ENCODE data around the gene CACNB1. TPM values are rescaled to one million over a fixed set of nuclear protein-coding genes. Genes with fewer than 3 reads are reported as not detected.

The CACNB1 gene
- polyA plus RNA-seq, 1 donor: 259 TPM

Other genes starting within 250 kb of the CACNB1 start
- not detected for gene FBXO47, start 230.3 kb downstream of the CACNB1 start, polyA plus RNA-seq (ENCODE audit: insufficient read length)
- gene PLXDC1, start 46.0 kb downstream of the CACNB1 start, polyA plus RNA-seq (ENCODE audit: insufficient read length): 9.3 TPM
- not detected for gene ARL5C, start 31.5 kb downstream of the CACNB1 start, polyA plus RNA-seq (ENCODE audit: insufficient read length)
- 2,704 TPM for gene RPL19, start 2.6 kb upstream of the CACNB1 start, polyA plus RNA-seq (ENCODE audit: insufficient read length)
- 0.25 TPM for gene STAC2, start 28.3 kb upstream of the CACNB1 start, polyA plus RNA-seq (ENCODE audit: insufficient read length)
- gene FBXL20, start 204.0 kb upstream of the CACNB1 start, polyA plus RNA-seq (ENCODE audit: insufficient read length): 7.5 TPM

Data from hindlimb muscle (tissue), 1 donor.